ENCODE measurements around the gene CAPN12.

DNA sequence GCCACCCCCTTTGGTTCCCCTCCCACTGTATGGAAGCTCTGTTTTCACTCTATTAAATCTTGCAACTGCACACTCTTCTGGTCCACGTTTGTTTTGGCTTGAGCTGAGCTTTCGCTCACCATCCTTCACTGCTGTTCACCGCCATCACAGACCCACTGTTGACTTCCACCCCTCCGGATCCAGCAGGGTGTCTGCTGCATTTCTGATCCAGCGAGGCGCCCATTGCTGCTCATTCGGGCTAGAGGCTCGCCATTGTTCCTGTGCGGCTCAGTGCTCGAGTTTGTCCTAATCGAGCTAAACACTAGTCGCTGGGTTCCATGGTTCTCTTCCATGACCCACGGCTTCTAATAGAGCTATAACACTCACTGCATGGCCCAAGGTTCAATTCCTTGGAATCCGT is 54.1 kb downstream of the CAPN12 start:
- TF ChIP-seq, protein P1, sequence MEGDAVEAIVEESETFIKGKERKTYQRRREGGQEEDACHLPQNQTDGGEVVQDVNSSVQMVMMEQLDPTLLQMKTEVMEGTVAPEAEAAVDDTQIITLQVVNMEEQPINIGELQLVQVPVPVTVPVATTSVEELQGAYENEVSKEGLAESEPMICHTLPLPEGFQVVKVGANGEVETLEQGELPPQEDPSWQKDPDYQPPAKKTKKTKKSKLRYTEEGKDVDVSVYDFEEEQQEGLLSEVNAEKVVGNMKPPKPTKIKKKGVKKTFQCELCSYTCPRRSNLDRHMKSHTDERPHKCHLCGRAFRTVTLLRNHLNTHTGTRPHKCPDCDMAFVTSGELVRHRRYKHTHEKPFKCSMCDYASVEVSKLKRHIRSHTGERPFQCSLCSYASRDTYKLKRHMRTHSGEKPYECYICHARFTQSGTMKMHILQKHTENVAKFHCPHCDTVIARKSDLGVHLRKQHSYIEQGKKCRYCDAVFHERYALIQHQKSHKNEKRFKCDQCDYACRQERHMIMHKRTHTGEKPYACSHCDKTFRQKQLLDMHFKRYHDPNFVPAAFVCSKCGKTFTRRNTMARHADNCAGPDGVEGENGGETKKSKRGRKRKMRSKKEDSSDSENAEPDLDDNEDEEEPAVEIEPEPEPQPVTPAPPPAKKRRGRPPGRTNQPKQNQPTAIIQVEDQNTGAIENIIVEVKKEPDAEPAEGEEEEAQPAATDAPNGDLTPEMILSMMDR (IDR thresholded peaks at IDR 0.05), result no peak
- TF ChIP-seq POLR2AphosphoS5 (IDR thresholded peaks at IDR 0.05; ENCODE audit: low read depth, low read length), result no peak
- TF ChIP-seq, protein P2, sequence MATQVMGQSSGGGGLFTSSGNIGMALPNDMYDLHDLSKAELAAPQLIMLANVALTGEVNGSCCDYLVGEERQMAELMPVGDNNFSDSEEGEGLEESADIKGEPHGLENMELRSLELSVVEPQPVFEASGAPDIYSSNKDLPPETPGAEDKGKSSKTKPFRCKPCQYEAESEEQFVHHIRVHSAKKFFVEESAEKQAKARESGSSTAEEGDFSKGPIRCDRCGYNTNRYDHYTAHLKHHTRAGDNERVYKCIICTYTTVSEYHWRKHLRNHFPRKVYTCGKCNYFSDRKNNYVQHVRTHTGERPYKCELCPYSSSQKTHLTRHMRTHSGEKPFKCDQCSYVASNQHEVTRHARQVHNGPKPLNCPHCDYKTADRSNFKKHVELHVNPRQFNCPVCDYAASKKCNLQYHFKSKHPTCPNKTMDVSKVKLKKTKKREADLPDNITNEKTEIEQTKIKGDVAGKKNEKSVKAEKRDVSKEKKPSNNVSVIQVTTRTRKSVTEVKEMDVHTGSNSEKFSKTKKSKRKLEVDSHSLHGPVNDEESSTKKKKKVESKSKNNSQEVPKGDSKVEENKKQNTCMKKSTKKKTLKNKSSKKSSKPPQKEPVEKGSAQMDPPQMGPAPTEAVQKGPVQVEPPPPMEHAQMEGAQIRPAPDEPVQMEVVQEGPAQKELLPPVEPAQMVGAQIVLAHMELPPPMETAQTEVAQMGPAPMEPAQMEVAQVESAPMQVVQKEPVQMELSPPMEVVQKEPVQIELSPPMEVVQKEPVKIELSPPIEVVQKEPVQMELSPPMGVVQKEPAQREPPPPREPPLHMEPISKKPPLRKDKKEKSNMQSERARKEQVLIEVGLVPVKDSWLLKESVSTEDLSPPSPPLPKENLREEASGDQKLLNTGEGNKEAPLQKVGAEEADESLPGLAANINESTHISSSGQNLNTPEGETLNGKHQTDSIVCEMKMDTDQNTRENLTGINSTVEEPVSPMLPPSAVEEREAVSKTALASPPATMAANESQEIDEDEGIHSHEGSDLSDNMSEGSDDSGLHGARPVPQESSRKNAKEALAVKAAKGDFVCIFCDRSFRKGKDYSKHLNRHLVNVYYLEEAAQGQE (IDR thresholded peaks at IDR 0.05; ENCODE audit: insufficient read depth in 1 of 2, low read depth in 2 of 2, low read length in 1 of 2), result no peak
- TF ChIP-seq TCF7L2 (IDR thresholded peaks at IDR 0.05; ENCODE audit: low read depth, low read length), result no peak
- TF ChIP-seq SIN3A (IDR thresholded peaks at IDR 0.05; ENCODE audit: borderline replicate concordance, insufficient read depth, low read depth, low read length), result no peak
